GOT3 (cell line): ENCODE results near the gene DCAF15.
"Not testable (repeated sequence)": the region's sequence is repeated elsewhere in the genome, so short reads cannot be mapped to it uniquely, and the experiment has no call there.

Experiments used
- DNase-seq: peaks from one replicate; lab custom pipeline; 2025; ENCODE audit warnings: mixed read lengths; lab: John Stamatoyannopoulos, UW

Gene DCAF15

GRCh38 chr19:13959962-13960862 is 7.9 kb downstream of the DCAF15 start:
- DNase-seq, result no peak

- DNase-seq, result no peak
These were observed 8.8 kb downstream of the DCAF15 start for GRCh38 chr19:13960863-13961784.

GRCh38 chr19:13961826-13962698 is 9.8 kb downstream of the DCAF15 start:
- DNase-seq, result no peak

DNA sequence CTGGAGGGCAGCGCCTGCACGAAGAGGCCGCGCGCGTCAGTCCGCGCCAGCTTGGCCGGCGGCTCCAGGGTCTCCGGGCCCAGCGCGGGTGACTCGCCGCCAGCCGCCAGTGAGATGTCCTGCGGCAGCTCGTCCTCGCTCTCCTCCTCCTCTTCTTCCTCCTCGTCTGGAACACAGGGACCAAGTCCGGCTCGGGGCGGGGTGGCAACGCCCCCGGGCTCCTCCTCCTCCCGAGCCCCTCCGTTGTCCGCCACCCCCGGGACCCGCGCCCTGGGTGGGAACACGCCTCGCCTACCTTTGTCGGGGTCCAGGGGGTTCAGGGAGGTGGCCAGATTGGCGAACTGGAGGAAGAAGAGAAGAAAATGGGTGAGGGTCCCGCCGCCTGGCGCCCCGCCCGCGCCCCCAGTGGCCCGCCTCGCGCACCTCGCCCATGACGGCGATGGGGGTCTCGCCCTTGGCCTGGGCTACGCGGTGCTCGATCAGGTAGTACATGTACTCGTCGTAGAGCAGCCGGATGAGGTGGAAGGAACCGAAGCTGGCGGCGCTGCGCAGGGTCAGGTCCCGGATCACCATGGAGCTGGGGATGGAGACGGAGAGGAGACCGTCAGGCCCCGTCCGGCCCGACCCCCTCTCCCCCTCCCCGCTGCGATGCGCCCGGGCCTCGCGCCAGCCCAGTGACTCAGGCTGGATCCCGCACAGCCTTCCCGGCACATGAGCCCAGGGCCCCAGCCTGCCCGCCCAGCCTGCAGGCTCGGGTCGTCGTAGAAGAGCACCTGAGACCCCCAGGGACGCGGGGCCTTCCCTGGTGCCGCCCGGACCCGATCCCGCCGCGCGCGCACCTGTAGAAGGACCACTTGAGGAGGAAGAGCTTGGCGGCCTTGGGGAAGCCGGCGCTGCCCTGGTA is 10.6 kb downstream of the DCAF15 start:
- no peak for DNase-seq

- no peak for DNase-seq
These were observed 11.3 kb downstream of the DCAF15 start for GRCh38 chr19:13963603-13964105.

GRCh38 chr19:13964776-13965175 is 12.5 kb downstream of the DCAF15 start:
- no peak for DNase-seq

DNA sequence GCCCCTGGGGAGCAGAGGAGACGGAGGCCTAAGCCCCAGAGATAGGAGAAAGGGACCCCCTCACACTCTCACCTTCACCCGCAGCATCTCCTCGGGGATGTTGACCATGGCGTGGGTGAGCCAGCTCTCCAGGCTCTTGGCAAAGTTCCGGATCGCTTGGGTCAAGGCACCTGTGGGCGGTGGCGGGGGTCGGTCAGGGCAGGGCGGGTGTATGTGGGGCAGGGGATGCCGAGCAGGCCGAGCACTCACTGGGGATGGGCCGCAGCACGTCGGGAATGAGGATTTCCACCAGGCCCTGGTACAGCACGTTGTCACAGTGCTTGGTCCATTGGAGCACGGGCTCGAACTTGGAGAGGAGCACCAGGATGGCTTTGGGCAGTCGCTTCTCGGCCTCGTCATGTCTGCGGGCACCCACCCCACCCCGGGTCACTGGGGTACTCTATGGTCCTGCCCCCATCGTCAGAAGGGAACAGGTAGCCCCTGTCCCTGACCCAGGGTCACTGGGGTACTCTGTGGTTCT is 13.1 kb downstream of the DCAF15 start:
- no peak for DNase-seq

- DNase-seq, result no peak
These were observed 13.8 kb downstream of the DCAF15 start for GRCh38 chr19:13965926-13966683.

GRCh38 chr19:13966684-13967128 is 14.4 kb downstream of the DCAF15 start:
- no peak for DNase-seq

- DNase-seq, result not testable (repeated sequence)
These were observed 14.9 kb downstream of the DCAF15 start for GRCh38 chr19:13967206-13967605.

DNA sequence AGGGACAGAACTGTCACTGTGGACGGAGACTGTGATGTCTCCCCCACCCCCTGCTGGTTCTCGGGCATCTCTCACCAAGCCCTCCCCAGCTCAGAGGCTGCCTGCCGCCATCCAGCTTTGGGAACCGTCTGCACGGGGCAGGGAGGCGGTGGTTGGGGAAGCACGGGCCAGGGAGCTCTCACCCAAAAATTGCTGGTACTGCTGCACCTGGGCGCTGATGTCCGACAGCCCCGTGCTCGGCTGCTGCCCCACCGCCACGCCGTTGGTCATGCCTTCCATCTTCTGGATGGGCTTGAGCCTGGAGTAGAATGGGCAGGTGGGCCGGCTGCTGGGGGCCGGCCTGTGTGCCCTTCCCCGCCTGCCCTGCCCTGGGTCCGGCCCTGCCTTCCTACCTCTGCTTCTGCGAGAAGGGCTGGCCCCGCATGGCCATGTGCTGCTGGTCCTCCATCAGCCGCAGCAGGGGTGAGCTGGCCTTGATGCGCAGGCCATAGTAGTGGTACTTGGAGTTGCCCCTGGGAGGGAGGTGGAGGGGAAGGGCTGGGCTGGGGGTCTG is 16.1 kb downstream of the DCAF15 start:
- DNase-seq, result no peak

DNA sequence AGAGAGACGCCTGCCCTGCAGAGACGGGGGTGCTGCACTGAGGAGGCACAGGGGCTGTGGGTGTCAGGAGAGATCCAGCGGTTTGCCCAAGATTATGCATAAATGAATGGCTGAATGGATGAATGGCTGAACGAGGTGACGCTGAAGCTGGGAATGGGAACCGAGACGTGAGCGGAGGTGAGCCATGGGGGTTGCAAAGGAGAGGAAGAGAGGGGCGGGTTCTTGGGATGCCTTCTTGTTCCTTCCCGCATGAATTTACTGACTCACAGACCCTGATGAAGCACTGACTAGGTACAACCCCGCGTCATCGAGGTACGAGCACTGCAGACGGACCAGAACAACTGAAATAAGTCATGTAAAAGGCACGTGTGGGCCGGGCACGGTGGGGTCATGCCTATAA is 16.7 kb downstream of the DCAF15 start:
- DNase-seq, result no peak

GRCh38 chr19:13969897-13970296 is 17.6 kb downstream of the DCAF15 start:
- no peak for DNase-seq

DNA sequence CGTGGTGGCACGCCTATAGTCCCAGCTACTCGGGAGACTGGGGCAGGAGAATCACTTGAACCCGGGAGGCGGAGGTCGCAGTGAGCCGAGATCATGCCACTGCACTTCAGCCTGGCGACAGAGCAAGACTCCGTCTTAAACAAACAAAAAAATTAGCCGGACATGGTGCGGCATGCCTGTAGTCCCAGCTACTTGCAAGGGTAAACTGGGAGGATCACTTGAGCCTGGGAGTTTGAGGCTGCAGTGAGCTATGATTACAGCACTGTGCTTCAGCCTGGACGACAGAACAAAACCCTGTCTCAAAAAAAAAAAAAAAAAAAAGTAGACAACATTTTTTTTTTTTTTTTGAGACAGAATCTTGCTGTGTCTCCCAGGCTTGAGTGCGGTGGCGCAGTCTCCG is 19.6 kb downstream of the DCAF15 start:
- not testable (repeated sequence) for DNase-seq

DNA sequence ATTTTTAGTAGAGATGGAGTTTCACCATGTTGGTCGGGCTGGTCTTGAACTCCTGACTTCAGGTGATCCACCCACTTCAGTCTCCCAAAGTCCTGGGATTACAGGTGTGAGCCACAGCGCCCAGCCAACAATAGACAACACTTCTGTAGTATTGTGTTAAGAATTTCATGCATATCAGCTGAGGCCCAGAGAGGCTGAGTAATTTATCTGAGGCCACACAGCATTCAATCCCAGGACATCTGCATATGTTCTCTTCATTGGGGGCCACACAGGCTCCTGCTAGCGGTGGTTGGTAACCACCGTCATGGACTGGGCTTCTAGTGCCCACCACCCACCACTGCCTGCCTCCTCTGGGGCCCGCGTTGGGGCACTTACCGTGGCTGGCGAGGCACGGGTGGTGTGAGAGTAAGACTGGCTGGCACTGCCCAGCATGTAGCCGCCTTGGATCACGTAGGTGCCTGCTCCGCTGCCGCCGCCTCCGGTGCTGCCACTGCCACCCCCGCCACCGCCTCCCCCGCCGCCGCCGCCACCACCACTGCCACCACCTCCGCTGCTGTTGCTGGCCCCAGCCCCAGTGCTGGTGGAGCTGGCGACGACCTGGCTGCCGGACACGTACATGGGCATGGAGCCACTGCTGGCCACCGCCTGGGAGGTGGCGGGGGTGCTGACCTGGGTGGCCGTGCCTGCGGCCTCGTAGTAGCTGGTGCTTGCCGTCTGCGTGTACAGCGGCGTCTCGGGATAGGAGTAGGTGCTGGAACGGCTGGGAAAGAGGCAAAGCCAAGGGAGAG is 20.3 kb downstream of the DCAF15 start:
- DNase-seq, result no peak

- DNase-seq, result not testable (repeated sequence)
These were observed 21.2 kb downstream of the DCAF15 start for GRCh38 chr19:13973479-13973878.

DNA sequence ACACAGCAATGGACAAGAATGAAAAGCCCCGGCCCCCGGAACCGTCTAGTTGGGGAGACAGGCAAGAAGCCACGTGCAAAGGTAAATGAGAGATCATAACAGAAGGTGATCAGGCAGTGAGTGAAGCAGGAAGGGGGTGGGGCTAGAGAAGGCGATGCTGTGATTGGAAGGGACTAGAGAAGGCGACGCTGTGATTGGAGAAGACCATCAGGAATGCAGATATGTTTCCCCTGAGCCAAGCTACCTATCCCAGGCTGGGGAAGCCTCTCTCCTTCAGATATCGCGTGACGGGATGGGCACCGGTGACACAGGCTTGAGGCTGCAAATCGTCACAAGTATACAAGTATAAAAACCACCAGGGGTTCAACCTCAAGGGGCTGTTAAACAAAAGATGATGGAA is 21.8 kb downstream of the DCAF15 start:
- no peak for DNase-seq

GRCh38 chr19:13975870-13976269 is 23.6 kb downstream of the DCAF15 start:
- DNase-seq, result no peak
